Fibroblast of villous mesenchyme (primary cell): ENCODE results near the gene AKAP6. TPM values are rescaled to one million over a fixed set of nuclear protein-coding genes. Genes with fewer than 3 reads are reported as not detected.

Experiments
- DNase-seq: peaks from one replicate; pipeline ENCODE4 v3.0.0-alpha.2; 2010; ENCODE audit warnings: low read depth
- H3K4me3 ChIP-seq: 2 replicates; pipeline ENCODE4 v1.5.1; 2011; ENCODE audit warnings: low read depth, mild to moderate bottlenecking, low read length
- total RNA-seq: library from RNA; depleted of rRNA; stranded (reverse); fragments of >200 nt; gene quantifications from 2 replicates; pipeline ENCODE4 v1.2.3, GENCODE V29; 2012
- TF ChIP-seq, protein P1 (sequence below): IDR thresholded peaks from 2 replicates; pipeline ENCODE4 v1.5.1; 2012; ENCODE audit warnings: low read depth, mild to moderate bottlenecking, low read length; ENCODE audit not compliant: insufficient read depth

The AKAP6 gene
- total RNA-seq, 1 donor, result 3.9 TPM

DNA sequence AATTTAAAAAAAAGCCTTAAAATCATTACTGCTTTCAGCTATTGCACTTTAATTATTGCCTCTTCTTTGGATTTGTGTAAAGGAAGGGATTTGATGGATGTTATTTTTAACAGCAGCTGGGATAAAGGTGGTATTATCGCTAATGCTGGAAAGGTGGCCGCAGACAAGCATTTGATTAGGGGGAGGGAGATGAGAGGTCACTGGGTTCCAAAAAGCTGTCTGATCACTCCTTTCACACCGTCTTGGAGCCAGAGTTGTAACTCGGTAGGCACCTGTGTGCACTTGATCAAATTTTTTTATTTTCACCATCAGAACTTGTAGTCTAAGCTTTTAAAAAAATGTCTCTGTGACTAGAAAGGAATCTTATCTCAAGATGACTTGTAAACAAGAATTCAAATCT is 99.8 kb downstream of the AKAP6 start:
- TF ChIP-seq, protein P1, sequence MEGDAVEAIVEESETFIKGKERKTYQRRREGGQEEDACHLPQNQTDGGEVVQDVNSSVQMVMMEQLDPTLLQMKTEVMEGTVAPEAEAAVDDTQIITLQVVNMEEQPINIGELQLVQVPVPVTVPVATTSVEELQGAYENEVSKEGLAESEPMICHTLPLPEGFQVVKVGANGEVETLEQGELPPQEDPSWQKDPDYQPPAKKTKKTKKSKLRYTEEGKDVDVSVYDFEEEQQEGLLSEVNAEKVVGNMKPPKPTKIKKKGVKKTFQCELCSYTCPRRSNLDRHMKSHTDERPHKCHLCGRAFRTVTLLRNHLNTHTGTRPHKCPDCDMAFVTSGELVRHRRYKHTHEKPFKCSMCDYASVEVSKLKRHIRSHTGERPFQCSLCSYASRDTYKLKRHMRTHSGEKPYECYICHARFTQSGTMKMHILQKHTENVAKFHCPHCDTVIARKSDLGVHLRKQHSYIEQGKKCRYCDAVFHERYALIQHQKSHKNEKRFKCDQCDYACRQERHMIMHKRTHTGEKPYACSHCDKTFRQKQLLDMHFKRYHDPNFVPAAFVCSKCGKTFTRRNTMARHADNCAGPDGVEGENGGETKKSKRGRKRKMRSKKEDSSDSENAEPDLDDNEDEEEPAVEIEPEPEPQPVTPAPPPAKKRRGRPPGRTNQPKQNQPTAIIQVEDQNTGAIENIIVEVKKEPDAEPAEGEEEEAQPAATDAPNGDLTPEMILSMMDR, result no peak
- DNase-seq, result no peak
- no peak overlapping the region for H3K4me3 ChIP-seq

DNA sequence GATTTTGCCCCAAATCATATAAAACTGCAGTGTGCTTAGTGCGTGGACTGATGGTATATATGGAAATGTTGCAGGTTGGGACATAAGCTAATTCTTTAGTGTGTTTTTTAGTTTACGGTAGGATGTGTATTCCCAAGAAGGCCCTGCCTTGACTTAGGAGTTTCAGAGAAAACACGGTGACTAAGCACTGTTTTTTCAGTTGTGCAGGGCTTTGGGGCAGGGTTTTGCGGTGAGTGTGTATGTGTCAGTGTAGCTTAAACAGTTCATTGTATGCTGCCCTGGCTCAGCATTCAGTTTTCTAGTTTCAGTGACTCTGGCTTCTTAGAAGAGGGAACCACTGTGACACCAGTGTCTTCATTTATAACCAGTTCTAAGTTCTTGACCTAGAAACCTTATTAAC is 101.2 kb downstream of the AKAP6 start:
- H3K4me3 ChIP-seq, result no peak overlapping the region
- DNase-seq, result no peak
- TF ChIP-seq, protein P1, result no peak

DNA sequence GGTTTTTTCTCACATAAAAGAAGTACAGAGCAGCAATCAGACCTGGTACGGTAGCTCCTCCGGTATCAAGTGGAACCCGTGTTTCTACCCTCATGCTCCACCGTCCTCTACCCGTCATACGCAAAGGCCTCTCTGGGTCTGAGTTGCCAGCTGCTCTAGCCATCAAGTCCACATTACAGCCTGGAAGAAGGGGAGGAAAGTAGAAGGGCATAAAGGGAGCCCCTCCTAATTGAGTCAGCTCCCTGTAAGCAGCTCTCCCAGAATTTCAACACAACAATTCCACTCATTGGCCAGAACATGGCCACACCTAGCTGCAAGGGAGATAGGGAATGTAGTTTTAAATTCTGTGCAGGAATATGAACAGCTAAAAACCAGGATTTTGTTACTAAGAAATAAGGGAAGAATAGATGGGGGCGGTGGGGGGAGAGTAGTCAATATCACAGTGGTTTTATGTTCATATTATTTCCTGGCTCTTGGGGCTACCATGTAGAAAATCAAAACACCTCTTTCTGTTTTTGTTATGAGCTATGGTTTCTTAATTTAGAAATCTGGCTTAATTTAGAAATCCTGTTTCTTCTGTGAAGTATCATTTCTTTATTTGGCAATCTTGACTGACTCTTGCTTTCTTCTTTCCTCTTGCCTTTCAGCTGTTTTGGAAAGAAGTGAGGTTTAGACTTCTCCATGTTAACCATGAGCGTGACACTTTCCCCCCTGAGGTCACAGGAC is 103.9 kb downstream of the AKAP6 start:
- TF ChIP-seq, protein P1, result no peak
- no peak overlapping the region for H3K4me3 ChIP-seq
- DNase-seq, result peak; percentile 6

DNA sequence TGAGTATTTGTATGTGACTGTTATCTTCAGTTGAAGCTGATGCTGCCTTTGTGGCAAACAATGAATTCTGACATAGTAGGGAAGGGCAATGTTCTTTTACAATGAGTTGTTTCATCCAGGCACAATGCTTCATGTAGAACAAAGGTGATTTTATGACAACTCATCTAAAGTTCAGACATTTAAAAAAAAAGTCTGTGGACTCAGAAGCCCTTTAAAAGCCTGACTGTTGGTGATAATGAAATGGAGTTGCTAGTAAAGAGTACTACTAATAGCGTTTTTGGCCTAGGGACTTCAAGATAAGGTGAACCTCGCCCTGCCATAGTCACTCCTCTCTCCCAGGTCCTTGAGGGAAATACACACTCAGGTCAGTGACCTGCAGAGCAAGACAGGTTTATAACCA is 105.1 kb downstream of the AKAP6 start:
- no peak overlapping the region for H3K4me3 ChIP-seq
- DNase-seq, result no peak
- TF ChIP-seq, protein P1, result no peak

DNA sequence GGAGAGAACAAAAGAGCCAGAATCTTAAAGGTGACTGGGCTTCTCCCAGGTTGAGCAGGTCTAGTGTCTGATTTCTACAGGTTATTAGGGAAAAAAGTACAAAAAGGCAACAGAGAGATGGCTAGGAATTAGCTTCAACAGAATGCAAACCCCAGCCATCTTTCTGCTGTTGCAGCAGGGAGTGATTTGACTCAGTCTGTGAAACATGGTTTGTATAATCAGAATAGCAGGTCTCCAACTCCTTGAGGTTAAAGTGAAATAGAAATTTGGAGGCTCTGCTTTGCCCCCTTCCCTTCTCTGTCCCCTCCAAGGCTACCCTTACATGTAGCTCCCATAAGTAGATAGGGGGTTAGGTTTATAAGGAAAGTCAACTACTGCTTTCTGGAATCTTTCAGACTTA is 105.8 kb downstream of the AKAP6 start:
- H3K4me3 ChIP-seq, result no peak overlapping the region
- no peak for DNase-seq
- TF ChIP-seq, protein P1, result no peak

DNA sequence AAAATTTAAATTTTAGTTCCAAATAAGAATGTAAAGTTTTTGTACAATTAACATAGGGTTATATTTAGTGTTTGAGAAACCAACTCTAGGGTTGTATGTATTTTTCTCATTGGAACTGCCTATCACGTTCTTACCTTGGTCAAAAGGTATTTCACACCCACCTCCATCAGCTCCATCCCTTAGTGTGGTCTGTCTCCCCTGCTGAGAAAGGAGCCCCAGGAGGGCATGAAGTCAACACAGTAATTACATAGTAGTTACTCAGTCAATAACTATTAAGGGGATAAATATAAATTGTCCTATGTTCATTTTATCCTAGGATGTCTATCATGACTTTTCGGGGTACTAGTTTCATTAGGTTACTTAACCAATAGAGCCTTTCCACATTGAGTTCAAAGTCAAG is 106.3 kb downstream of the AKAP6 start:
- no peak for DNase-seq
- no peak overlapping the region for H3K4me3 ChIP-seq
- TF ChIP-seq, protein P1, result no peak

DNA sequence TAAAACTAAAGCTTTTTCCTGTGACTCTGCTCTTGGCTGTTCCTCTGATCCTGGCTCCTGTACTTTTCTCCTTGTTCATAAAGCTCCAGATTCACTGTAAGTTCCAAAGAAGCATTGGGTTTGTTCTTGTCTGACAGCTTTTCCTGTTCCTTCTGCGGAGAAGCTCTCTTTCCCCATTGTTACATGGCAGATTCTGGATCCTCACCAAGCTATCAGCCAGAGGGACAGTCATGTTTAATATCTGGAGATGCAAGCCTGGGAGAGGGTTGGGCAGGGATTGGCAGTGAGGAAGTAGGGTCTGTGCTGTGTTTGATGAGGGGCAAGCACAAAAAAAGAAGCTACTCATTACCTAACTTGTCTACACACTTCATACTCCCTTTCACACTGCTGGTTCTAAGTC is 107.9 kb downstream of the AKAP6 start:
- no peak overlapping the region for H3K4me3 ChIP-seq
- TF ChIP-seq, protein P1, result no peak
- no peak for DNase-seq
